Fibroblast of lung (primary cell): ENCODE data around the gene PRODH2. TPM values are rescaled to one million over a fixed set of nuclear protein-coding genes. Genes with fewer than 3 reads are reported as not detected.

Experiments used
- DNase-seq, 2 donors: peaks; one replicate each; pipeline versions ENCODE4 v3.0.0 to v3.0.0-alpha.2; 2010; ENCODE audit warnings: low read depth in 2 of 2
- H2AFZ ChIP-seq: 2 replicates; pipeline ENCODE4 v1.5.1; 2012; ENCODE audit warnings: low read length, control low read depth, inconsistent platforms
- H3K27ac ChIP-seq: 2 replicates; pipeline ENCODE4 v1.5.1; 2011; ENCODE audit warnings: low read length, control low read depth; ENCODE audit not compliant: insufficient read depth
- H3K27me3 ChIP-seq: 2 replicates; pipeline ENCODE4 v1.5.1; 2011; ENCODE audit warnings: mild to moderate bottlenecking, low read length; ENCODE audit not compliant: control insufficient read depth, insufficient read depth
- H3K36me3 ChIP-seq: 2 replicates; pipeline ENCODE4 v1.5.1; 2011; ENCODE audit warnings: low read length; ENCODE audit not compliant: control insufficient read depth, insufficient read depth
- H3K4me1 ChIP-seq: 2 replicates; pipeline ENCODE4 v1.5.1; 2011; ENCODE audit warnings: low read length; ENCODE audit not compliant: control insufficient read depth, insufficient read depth; ENCODE audit errors: extremely low read depth
- H3K4me2 ChIP-seq: 2 replicates; pipeline ENCODE4 v1.5.1; 2011; ENCODE audit warnings: low read length, control low read depth; ENCODE audit not compliant: insufficient read depth; ENCODE audit errors: extremely low read depth
- H3K4me3 ChIP-seq, 4 experiments: fragments of 200-600 bp in 1 of 4; sonication (generic) in 1 of 4; replicated peaks in 1 of 4; 2 replicates each; pipeline ENCODE4 v1.5.1; 2011 to 2016; ENCODE audit warnings: low read length in 4 of 4, low read depth in 3 of 4, mild to moderate bottlenecking in 3 of 4, control low read depth in 2 of 4, inconsistent platforms in 1 of 4, mixed read lengths in 1 of 4; ENCODE audit not compliant: insufficient read depth in 1 of 4; ENCODE audit errors: control extremely low read depth in 1 of 4
- H3K79me2 ChIP-seq: 2 replicates; pipeline ENCODE4 v1.5.1; 2012; ENCODE audit warnings: mild to moderate bottlenecking, low read length, inconsistent platforms; ENCODE audit not compliant: control insufficient read depth, insufficient read depth
- H3K9ac ChIP-seq: 2 replicates; pipeline ENCODE4 v1.5.1; 2011; ENCODE audit warnings: mild to moderate bottlenecking, low read length, control low read depth; ENCODE audit not compliant: insufficient read depth
- H3K9me3 ChIP-seq: 2 replicates; pipeline ENCODE4 v1.5.1; 2012; ENCODE audit warnings: low read depth, low read length; ENCODE audit not compliant: control insufficient read depth, insufficient read depth
- H4K20me1 ChIP-seq: 2 replicates; pipeline ENCODE4 v1.5.1; 2011; ENCODE audit warnings: low read length; ENCODE audit not compliant: control insufficient read depth, insufficient read depth; ENCODE audit errors: extremely low read depth
- CTCF ChIP-seq, 2 donors: IDR thresholded peaks in 1 of 2; conservative IDR thresholded peaks in 1 of 2; 1 replicate in 1 of 2; 2 replicates in 1 of 2; pipeline ENCODE4 v1.5.1; 2011 to 2012; ENCODE audit warnings: low read length in 2 of 2, control low read depth in 1 of 2, inconsistent platforms in 1 of 2, low read depth in 1 of 2, mild to moderate bottlenecking in 1 of 2
- EZH2 ChIP-seq: IDR thresholded peaks from 2 replicates; pipeline ENCODE4 v1.5.1; 2012; ENCODE audit warnings: low read length, control low read depth, mild to moderate bottlenecking; ENCODE audit errors: missing control alignments
- polyA plus RNA-seq, 2 donors: library from polyadenylated mRNA; depleted of rRNA in 1 of 2; stranded (reverse) in 1 of 2; unstranded in 1 of 2; fragments of >200 nt; gene quantifications; 2 replicates each; pipeline ENCODE4 v1.2.1, GENCODE V29; 2011 to 2012; ENCODE audit warnings: missing spikeins in 1 of 2
- total RNA-seq: library from RNA; depleted of rRNA; stranded (reverse); fragments of >200 nt; gene quantifications from 2 replicates; pipeline ENCODE4 v1.2.1, GENCODE V29; 2014

PRODH2 gene
- total and polyA plus RNA-seq, 2 donors (not counting 1 experiment from before 2014, with no cell fraction given): not detected

DNA sequence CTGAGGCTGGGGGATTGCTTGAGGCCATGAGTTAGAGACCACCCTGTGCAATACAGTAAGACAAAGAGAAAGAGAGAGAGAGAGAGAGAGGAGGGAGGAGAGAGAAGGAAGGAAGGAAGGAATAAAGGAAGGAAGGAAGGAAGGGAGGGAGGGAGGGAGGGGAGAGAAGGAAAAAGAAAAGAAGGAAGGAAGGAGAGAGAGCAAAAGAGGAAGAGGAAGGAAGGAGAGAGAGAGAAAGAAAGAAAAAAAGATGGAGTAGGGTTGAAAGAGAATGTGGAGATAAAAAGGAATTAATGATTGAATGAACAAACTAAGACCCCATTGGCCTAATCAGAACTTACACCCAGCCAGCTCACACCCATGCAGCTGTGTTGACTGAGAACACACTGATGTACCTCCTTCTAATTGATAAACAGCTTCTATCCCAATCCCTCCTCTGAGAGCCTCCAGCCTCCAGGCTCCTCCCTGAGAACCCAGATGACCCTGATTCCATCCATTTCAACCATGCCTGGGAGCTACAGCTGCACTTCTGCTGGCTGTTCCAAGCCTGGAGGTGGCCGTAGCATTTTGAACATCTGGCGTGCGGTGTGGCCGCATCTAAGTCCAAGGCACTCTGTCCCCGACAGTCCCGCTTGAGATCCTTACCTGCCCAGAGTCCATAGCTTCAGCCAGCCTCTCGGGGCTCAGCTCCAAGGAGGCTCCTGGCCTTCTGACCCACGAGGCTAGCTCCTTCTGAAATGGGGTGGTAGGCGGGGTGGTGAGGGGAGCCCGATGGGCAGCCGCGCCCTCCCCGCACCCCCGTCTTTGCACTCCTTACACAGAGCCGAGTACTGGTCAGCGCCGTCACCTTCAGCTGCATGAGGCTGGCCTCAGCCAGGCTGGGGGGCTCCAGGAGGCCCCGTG lies 1.1 kb downstream of the PRODH2 start:
- Histone ChIP-seq H3K4me3 (no peak overlapping the region), H4K20me1 (no peaks in the 10 kb centered on the region), H3K9ac (no peak overlapping the region), H3K4me2 (no peak overlapping the region), H3K79me2 (no peaks in the 10 kb centered on the region), H2AFZ (no peak overlapping the region), H3K9me3 (no peaks in the 10 kb centered on the region), H3K27ac (no peak overlapping the region), H3K27me3 (peaks cover 11% of the 10 kb centered on the region), H3K36me3 (no peaks in the 10 kb centered on the region), H3K4me1 (no peaks in the 10 kb centered on the region)
- TF ChIP-seq CTCF (conservative IDR thresholded peaks at IDR 0.05 in 1 of 2, IDR thresholded peaks at IDR 0.05 in 1 of 2; ENCODE audit: low read depth in 1 of 2, low read length in 2 of 2) (no peak), EZH2 (no peak)
- DNase-seq: no peak

DNA sequence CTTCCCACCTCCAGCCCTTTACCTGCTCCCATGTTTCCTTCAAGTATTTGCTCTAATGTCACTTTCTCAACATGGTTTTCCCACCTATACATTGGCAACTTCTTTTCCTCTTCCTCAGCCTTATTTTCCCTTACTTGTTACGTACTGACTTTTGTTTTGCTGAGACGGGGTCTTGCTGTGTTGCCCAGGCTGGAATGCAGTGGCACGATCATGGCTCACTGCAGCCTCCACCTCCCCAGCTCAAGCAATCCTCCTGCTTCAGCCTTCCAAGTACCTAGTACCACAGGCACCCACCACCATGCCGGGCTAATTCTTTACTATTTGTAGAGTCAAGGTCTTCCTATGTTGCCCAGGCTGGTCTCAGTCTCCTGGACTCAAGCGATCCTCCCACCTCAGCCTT lies 5.0 kb downstream of the PRODH2 start:
- TF ChIP-seq EZH2: no peak
- TF ChIP-seq CTCF (conservative IDR thresholded peaks at IDR 0.05 in 1 of 2, IDR thresholded peaks at IDR 0.05 in 1 of 2; ENCODE audit: low read depth in 1 of 2, low read length in 2 of 2): no peak
- DNase-seq: no peak
- H2AFZ ChIP-seq: no peak overlapping the region
- no peaks in the 10 kb centered on the region for H3K4me1 ChIP-seq
- no peak overlapping the region for H3K9ac ChIP-seq
- no peaks in the 10 kb centered on the region for H3K79me2 ChIP-seq
- no peak overlapping the region for H3K4me3 ChIP-seq
- peaks cover 15% of the 10 kb centered on the region for H3K27me3 ChIP-seq
- H3K4me2 ChIP-seq: no peak overlapping the region
- H3K27ac ChIP-seq: no peak overlapping the region
- H3K36me3 ChIP-seq: no peaks in the 10 kb centered on the region
- no peaks in the 10 kb centered on the region for H4K20me1 ChIP-seq
- H3K9me3 ChIP-seq: no peaks in the 10 kb centered on the region

- no peaks in the 10 kb centered on the region for H4K20me1 ChIP-seq
- H3K9ac ChIP-seq: no peak overlapping the region
- H3K27me3 ChIP-seq: peaks cover 13% of the 10 kb centered on the region
- H3K4me3 ChIP-seq: no peak overlapping the region
- no peaks in the 10 kb centered on the region for H3K9me3 ChIP-seq
- H3K4me1 ChIP-seq: no peaks in the 10 kb centered on the region
- H3K79me2 ChIP-seq: no peaks in the 10 kb centered on the region
- H3K36me3 ChIP-seq: no peaks in the 10 kb centered on the region
- H3K4me2 ChIP-seq: no peak overlapping the region
- H3K27ac ChIP-seq: no peak overlapping the region
- DNase-seq: no peak
- no peak for TF ChIP-seq EZH2
- TF ChIP-seq CTCF (conservative IDR thresholded peaks at IDR 0.05 in 1 of 2, IDR thresholded peaks at IDR 0.05 in 1 of 2; ENCODE audit: low read depth in 1 of 2, low read length in 2 of 2): no peak
- no peak overlapping the region for H2AFZ ChIP-seq
These were observed 6.0 kb downstream of the PRODH2 start for GRCh38 chr19:35806597-35806996.
